Activated T-cell treated with anti-CD3 and anti-CD28 coated beads, Interleukin-2, amount 50 U/mL, for 48 hours (primary cell): ENCODE measurements around the gene C1QTNF6.
"Not testable (repeated sequence)": the region's sequence is repeated elsewhere in the genome, so short reads cannot be mapped to it uniquely, and the experiment has no call there.

Experiments
- DNase-seq, 2 experiments: peaks; one replicate each; pipeline ENCODE4 v3.0.0-alpha.2; 2020

The C1QTNF6 gene

GRCh38 chr22:37187891-37188761, at the start of gene C1QTNF6:
Gene C1QTNF6, minus strand, starts transcription at chr22:37188247. Its CDS starts 34 bp downstream, at chr22:37188213.
- DNase-seq, result no peak

- DNase-seq, result no peak
Observed at GRCh38 chr22:37235897-37236607, 48.0 kb upstream of the C1QTNF6 start.

- DNase-seq, result no peak
Observed at GRCh38 chr22:37234736-37235711, 47.0 kb upstream of the C1QTNF6 start.

- peak in 1 of 2 experiments; percentile 48 for DNase-seq
Observed at GRCh38 chr22:37233751-37234631, 45.9 kb upstream of the C1QTNF6 start.

- not testable (repeated sequence) for DNase-seq
Observed at GRCh38 chr22:37233371-37233750, 45.3 kb upstream of the C1QTNF6 start.

GRCh38 chr22:37232140-37232998, 44.3 kb upstream of the C1QTNF6 start:
- peak in 1 of 2 experiments; percentile 59 for DNase-seq

GRCh38 chr22:37231406-37232139, 43.5 kb upstream of the C1QTNF6 start:
- DNase-seq, result peak; percentile 67 to 75

GRCh38 chr22:37230673-37231405, 42.8 kb upstream of the C1QTNF6 start:
- peak; percentile 89 to 90 for DNase-seq

- peak; percentile 91 to 92 for DNase-seq
Observed at GRCh38 chr22:37229805-37230672, 42.0 kb upstream of the C1QTNF6 start.

GRCh38 chr22:37229012-37229804, 41.2 kb upstream of the C1QTNF6 start:
- DNase-seq, result peak; percentile 66 to 69

GRCh38 chr22:37228106-37229011, 40.3 kb upstream of the C1QTNF6 start:
- DNase-seq, result peak; percentile 60 to 67

GRCh38 chr22:37226514-37226913, 38.5 kb upstream of the C1QTNF6 start:
- no peak for DNase-seq

GRCh38 chr22:37226087-37226486, 38.0 kb upstream of the C1QTNF6 start:
- DNase-seq, result no peak

GRCh38 chr22:37225481-37225880, 37.4 kb upstream of the C1QTNF6 start:
- DNase-seq, result no peak

- DNase-seq, result no peak
Observed at GRCh38 chr22:37224757-37225420, 36.8 kb upstream of the C1QTNF6 start.
